SK-N-MC (cell line): ENCODE results near the gene BCAR3.

ENCODE experiments used
- DNase-seq: peaks from one replicate; pipeline ENCODE4 v3.0.0-alpha.2; 2011; ENCODE audit warnings: low read depth, low spot score
- H3K27ac ChIP-seq: fragments of 200-600 bp; sonication (generic); 2 replicates; pipeline ENCODE4 v1.5.1; 2016; ENCODE audit warnings: mixed run types
- H3K36me3 ChIP-seq: fragments of 200-600 bp; sonication (generic); 2 replicates; pipeline ENCODE4 v1.6.1; 2017; ENCODE audit warnings: antibody characterized with exemption, low read length, mixed read lengths; ENCODE audit not compliant: insufficient read depth
- H3K4me3 ChIP-seq: fragments of 200-600 bp; sonication (generic); 2 replicates; pipeline ENCODE4 v1.5.1; 2016
- H3K9ac ChIP-seq: fragments of 200-600 bp; sonication (generic); 2 replicates; pipeline ENCODE4 v1.8.0; 2017; ENCODE audit warnings: mixed run types, mixed read lengths; ENCODE audit not compliant: insufficient read length
- H3K9me3 ChIP-seq: fragments of 200-600 bp; sonication (generic); 2 replicates; pipeline ENCODE4 v1.6.1; 2017; ENCODE audit warnings: low read depth, mild to moderate bottlenecking, antibody characterized with exemption, low read length, moderate library complexity, mixed read lengths
- EZH2 ChIP-seq: fragments of 200-600 bp; sonication (generic); IDR thresholded peaks from one replicate; pipeline ENCODE4 v1.6.1; 2017; ENCODE audit warnings: antibody characterized with exemption
- FOXP2 ChIP-seq: optimal IDR thresholded peaks from 2 replicates; pipeline ENCODE3; 2011; ENCODE audit warnings: mild to moderate bottlenecking, moderate library complexity; ENCODE audit not compliant: insufficient read depth; ENCODE audit errors: extremely low read length, control extremely low read depth
- POLR2AphosphoS5 ChIP-seq: IDR thresholded peaks from 2 replicates; pipeline ENCODE4 v1.6.1; 2012; ENCODE audit warnings: mild to moderate bottlenecking, low read depth, low read length, borderline replicate concordance

Gene BCAR3

DNA sequence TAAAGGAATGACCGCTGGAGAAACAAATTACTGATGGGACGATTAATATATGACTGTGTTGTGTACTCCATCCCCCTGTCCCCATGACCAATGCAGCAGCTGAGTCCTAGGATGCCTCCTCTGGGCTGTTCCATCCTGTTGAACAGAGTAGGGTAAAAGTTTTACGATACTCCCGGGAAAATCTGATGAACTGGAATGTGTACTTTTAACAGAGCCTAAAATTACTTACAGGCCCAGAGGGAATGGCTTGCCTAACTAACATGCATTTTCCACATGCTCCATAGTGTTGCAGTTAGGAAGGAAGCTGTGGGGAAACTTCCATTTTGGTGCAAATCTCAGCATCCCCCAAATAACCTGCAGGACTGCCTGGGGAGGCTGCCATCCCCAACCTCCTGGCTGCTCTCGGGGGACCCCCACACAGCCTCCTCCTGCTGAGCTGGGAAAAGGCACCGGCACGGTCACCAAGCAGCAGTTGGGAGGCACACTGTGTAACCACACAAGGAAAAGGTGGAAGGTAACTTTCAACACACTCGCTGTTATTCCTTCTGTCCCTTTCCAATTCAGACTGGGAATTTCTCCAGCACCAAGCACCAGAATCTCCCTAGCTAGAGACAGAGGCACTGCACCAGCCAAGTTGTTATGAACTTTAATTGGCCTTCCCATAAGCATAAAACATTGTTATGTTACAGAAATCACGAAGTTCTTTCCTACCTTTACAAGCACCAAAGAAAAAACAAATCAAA, 97.2 kb downstream of the BCAR3 start:
- Histone ChIP-seq H3K27ac (peak overlapping the region; percentile 44; the same call in 1 of the 2 replicates), H3K9me3 (no peaks in the 10 kb centered on the region), H3K36me3 (no peaks in the 10 kb centered on the region), H3K4me3 (0 out of 2 replicates have a peak overlapping the region, but pooled peaks have one; percentile 16), H3K9ac (peak overlapping the region; percentile 23)
- TF ChIP-seq POLR2AphosphoS5 (no peak; the same call in 1 of the 2 replicates), FOXP2 (no peak), EZH2 (no peak)
- DNase-seq: peak; percentile 65

DNA sequence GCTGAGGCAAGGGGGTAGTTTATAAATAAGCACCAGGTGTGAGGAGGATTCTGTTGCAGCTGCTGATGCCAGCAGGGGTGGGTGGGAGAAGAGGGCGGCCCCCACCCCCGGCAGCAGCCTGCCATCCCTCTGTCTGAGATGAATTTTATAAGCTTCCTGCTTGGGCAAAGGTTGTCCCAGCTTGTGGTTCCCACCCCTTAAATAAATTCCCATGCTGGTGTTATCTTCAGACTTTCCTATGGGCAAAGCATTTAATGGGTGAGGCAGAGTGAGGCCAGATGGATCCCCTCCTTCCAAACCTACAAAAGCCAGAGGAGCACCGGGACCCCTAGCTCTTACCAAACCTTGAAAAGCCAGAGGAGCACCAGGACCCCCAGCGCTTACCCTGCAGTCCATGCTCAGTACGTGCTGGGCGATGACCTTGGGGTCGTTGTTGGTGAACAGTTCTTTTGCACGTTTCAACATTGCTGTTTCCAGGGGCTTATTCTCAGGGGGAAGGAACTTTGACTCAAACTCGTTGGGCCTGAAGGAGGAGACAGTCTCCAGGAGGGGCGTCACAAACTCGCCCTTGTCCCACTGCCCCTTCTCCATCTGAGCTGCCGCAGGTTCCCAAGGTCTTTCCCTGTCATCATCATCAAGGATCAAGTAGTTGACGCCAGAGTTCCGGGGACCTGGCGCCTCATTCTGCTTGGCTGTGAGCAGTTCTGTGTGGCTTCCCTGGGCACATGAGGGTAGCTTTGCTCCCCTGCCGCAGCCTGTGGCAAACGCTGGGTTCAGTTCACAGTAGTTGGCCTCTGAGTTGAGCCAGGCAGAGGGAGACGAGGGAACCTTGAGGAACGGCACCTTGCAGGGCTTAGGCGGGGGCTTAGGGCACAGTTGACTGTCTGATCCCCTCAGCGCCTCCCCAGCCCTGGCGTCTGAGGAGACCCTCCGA, 99.5 kb downstream of the BCAR3 start:
- Histone ChIP-seq H3K4me3 (no peak overlapping the region), H3K9ac (no peak overlapping the region), H3K27ac (no peak overlapping the region), H3K36me3 (no peaks in the 10 kb centered on the region), H3K9me3 (no peaks in the 10 kb centered on the region)
- DNase-seq: no peak
- TF ChIP-seq POLR2AphosphoS5 (no peak), EZH2 (no peak), FOXP2 (no peak)

DNA sequence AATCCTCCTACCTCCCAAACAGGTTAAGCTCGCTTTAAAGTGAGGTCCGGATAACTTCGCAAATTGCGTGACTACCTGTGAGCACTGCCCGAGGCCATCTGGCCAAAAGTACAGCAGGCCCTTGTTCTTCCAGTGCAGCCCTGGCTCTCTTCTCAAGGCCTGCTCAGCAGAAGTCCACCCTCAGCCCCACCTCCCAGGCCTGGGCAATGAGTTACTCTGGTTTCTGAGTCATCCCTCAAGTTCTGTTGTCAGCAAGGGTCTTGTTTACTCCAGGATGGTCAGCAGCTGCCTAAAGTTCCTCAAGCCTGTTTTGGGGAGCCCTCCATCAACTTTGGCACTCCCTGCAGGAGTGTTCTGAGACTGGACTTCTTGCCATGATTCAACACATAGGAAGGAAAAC, 101.7 kb downstream of the BCAR3 start:
- no peak overlapping the region for H3K9ac ChIP-seq
- no peaks in the 10 kb centered on the region for H3K36me3 ChIP-seq
- H3K27ac ChIP-seq: no peak overlapping the region
- TF ChIP-seq EZH2 (no peak), POLR2AphosphoS5 (no peak), FOXP2 (no peak)
- no peak for DNase-seq
- no peak overlapping the region for H3K4me3 ChIP-seq
- H3K9me3 ChIP-seq: no peaks in the 10 kb centered on the region

DNA sequence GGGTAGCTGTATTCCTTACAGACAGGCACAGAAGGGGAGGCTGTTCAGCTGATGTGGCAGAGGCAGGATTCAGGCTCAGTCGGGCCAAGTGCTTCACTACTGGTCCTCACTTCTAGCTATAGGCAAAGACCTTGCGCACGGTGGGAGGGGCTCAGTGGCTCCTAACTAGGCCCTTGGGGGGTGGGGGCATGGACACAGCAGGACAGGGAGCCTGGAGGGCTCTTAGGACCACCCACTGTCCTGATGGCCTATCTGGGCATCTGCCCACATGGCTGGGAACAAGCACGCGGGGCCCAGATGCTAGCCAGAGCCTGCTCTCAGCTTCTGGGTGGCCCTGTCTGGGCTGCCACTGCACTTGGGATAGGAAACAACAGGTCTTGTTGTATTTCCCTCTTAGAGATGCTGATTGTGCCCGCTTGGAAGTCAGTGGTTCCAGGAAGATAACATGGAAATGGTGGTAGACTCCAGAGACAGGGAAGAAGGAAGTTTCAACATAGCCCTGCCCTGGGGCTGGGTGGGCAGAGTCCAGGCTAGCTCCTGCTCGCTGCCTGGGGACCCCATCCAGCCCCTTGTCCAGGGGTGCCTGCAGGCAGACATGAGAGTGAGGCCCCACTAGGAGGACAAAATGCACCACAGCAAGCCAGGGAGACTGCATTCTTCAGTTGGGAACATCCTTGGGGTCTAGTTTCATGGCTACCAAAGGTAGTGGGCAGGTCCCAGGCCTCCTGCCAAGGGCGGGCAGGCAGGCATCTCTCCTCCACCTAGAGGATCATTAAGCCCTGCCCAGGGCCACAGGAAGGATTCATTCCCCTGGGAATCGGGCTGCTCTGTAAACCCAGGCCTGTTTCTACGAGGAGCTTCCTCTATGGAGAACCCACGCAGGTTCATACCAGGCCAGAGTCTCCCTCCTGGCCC, 102.5 kb downstream of the BCAR3 start:
- TF ChIP-seq FOXP2: no peak
- no peak for TF ChIP-seq EZH2
- no peak for TF ChIP-seq POLR2AphosphoS5
- no peak overlapping the region for H3K27ac ChIP-seq
- no peak overlapping the region for H3K4me3 ChIP-seq
- no peaks in the 10 kb centered on the region for H3K36me3 ChIP-seq
- no peaks in the 10 kb centered on the region for H3K9me3 ChIP-seq
- H3K9ac ChIP-seq: no peak overlapping the region
- no peak for DNase-seq

DNA sequence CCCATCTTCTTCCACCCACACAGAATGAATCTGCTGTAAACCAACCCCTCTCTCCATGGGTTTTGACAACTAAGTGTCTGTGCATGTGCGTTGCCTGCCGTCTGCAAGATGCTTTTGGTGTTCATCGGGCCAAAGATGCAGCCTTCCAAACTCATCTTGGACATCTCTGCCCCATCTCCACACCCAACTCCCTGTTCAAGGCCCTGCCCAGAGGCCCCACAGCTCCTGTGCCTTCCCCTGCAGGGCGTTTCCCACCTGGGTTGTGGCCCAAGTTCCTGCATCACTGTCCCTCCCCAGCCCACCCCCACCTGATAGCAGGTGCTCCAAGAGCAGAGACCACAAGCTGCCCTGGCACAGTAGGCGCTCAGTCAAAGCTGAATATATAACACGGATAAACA, 103.2 kb downstream of the BCAR3 start:
- no peak overlapping the region for H3K4me3 ChIP-seq
- no peaks in the 10 kb centered on the region for H3K36me3 ChIP-seq
- DNase-seq: no peak
- no peak overlapping the region for H3K9ac ChIP-seq
- TF ChIP-seq POLR2AphosphoS5 (no peak), EZH2 (no peak), FOXP2 (no peak)
- H3K27ac ChIP-seq: no peak overlapping the region
- H3K9me3 ChIP-seq: no peaks in the 10 kb centered on the region

DNA sequence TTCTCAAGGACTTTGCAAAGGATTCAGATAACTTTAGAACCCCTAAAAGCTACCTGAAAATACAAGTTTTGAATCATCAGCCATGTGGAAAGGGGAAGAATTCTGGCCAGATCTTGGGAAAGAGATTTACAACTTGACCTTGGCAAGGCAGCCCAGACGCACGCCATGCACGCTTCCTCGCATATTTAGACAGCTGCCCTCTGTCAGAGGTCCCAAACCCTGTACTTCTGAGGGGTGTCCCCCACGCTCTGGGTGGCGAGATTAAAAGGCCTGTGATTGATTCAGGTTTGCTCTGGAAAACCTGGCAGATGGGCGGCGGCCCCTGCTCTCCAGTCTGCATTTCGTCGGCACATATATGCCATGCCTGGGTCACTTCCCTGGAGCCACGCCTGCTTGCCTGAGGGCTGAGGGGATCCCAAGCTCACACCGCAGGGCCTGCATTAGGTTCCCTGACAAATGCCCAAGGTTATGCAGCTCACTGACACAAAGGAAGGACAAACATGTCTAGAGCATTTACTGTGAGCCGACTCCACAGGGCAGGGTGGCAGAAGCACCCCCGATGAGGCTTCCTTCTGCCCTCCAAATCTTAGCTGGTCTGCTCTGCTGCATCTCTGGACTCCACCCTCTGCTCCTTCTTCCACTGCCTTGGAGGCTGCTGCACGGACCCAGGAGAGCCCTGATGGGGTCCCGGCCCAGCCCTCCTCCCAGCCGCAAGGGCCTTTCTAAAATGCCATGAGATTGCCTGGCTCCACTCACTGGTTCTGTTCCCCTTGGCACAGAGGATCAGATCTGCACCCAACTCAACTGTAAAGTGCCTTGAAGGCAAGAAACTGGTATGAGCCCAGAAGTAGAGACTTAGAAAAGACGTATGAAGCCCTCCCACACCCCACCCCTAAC, 103.9 kb downstream of the BCAR3 start:
- H3K9ac ChIP-seq: no peak overlapping the region
- TF ChIP-seq EZH2 (no peak), FOXP2 (no peak), POLR2AphosphoS5 (no peak)
- no peaks in the 10 kb centered on the region for H3K9me3 ChIP-seq
- no peaks in the 10 kb centered on the region for H3K36me3 ChIP-seq
- no peak overlapping the region for H3K27ac ChIP-seq
- no peak for DNase-seq
- no peak overlapping the region for H3K4me3 ChIP-seq

DNA sequence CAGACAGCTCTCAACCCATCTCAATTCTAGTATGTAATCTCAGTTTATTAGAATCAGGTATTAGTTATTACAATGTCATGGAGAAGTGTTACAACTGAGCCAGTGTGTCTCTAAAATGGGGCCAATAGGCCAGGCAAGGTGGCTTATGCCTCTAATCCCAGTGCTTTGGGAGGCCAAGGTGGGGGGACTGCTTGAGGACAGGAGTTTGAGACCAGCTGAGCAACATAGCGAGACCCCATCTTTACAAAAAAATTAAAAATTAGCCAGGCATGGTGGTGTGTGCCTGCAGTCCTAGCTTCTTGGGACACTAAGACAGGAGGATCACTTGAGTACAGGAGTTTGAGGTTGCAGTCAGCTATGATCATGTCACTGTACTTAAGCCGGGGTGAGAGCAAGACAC, 104.9 kb downstream of the BCAR3 start:
- H3K4me3 ChIP-seq: peak overlapping the region; percentile 78
- H3K9ac ChIP-seq: no peak overlapping the region
- TF ChIP-seq FOXP2 (no peak), EZH2 (no peak), POLR2AphosphoS5 (no peak)
- no peaks in the 10 kb centered on the region for H3K9me3 ChIP-seq
- H3K27ac ChIP-seq: peak overlapping the region; percentile 94
- no peaks in the 10 kb centered on the region for H3K36me3 ChIP-seq
- no peak for DNase-seq
